CD4-positive, alpha-beta T cell (primary cell): ENCODE results near the gene XPO1. TPM values are rescaled to one million over a fixed set of nuclear protein-coding genes. Genes with fewer than 3 reads are reported as not detected.

ENCODE experiments used
- ATAC-seq: fragments of 200-7000 bp; cut with Tn5 transposase; one replicate; pipeline ENCODE4 v1.10.0; 2022; ENCODE audit warnings: mild to moderate bottlenecking; ENCODE audit not compliant: poor library complexity
- CTCF ChIA-PET: fragments of 350-600 bp; sonication (Branson Sonifier 250); formaldehyde crosslinking; loops from one replicate; lab custom pipeline; 2021; ENCODE audit warnings: antibody characterized with exemption, inconsistent platforms; lab: Charles Lee
- POLR2A ChIA-PET: fragments of 350-600 bp; sonication (Branson Sonifier 250); formaldehyde crosslinking; loops from one replicate; lab custom pipeline; 2021; ENCODE audit warnings: antibody characterized with exemption, inconsistent platforms; lab: Charles Lee
- DNase-seq, 14 experiments: peaks; one replicate each; pipeline ENCODE4 v3.0.0-alpha.2; 2013 to 2020; ENCODE audit warnings: mixed read lengths in 2 of 14
- H3K27ac ChIP-seq, 2 donors: one replicate each; pipeline versions ENCODE4 v1.5.1 to v1.7.0; 2013; ENCODE audit warnings: low read length in 2 of 2, low read depth in 1 of 2, mild to moderate bottlenecking in 1 of 2
- H3K27me3 ChIP-seq, 2 experiments: 1 replicate in 1 of 2; 2 replicates in 1 of 2; pipeline versions ENCODE4 v1.6.1 to v1.7.0; 2013; ENCODE audit warnings: low read length in 2 of 2, control low read depth in 1 of 2, mild to moderate bottlenecking in 1 of 2, moderate library complexity in 1 of 2; ENCODE audit not compliant: insufficient read depth in 2 of 2, control insufficient read depth in 1 of 2
- H3K36me3 ChIP-seq: one replicate; pipeline ENCODE4 v1.6.1; 2013; ENCODE audit warnings: low read length, control low read depth; ENCODE audit not compliant: insufficient read depth
- H3K4me1 ChIP-seq: one replicate; pipeline ENCODE4 v1.6.1; 2013; ENCODE audit warnings: low read length, control low read depth; ENCODE audit not compliant: insufficient read depth
- H3K4me3 ChIP-seq: one replicate; pipeline ENCODE4 v1.5.1; 2013; ENCODE audit warnings: mild to moderate bottlenecking, low read length, moderate library complexity
- H3K9me3 ChIP-seq, 2 experiments: 1 replicate in 1 of 2; 2 replicates in 1 of 2; pipeline versions ENCODE4 v1.6.1 to v1.7.0; 2013; ENCODE audit warnings: low read length in 2 of 2, mild to moderate bottlenecking in 2 of 2, control low read depth in 1 of 2, moderate library complexity in 1 of 2; ENCODE audit not compliant: control insufficient read depth in 1 of 2, insufficient read depth in 1 of 2
- H3K27ac Mint-ChIP-seq: one replicate; pipeline ENCODE4 v1.8.0; 2020; ENCODE audit warnings: mixed read lengths
- H3K27me3 Mint-ChIP-seq: one replicate; pipeline ENCODE4 v1.8.0; 2021; ENCODE audit warnings: mixed read lengths
- H3K36me3 Mint-ChIP-seq: one replicate; pipeline ENCODE4 v1.8.0; 2021; ENCODE audit warnings: low read depth, mixed read lengths
- H3K4me1 Mint-ChIP-seq: one replicate; pipeline ENCODE4 v1.8.0; 2021; ENCODE audit warnings: low read depth, mixed read lengths
- H3K4me3 Mint-ChIP-seq: one replicate; pipeline ENCODE4 v1.8.0; 2020; ENCODE audit warnings: mild to moderate bottlenecking, mixed read lengths
- H3K9me3 Mint-ChIP-seq: one replicate; pipeline ENCODE4 v1.8.0; 2020; ENCODE audit warnings: mixed read lengths
- CTCF ChIP-seq: fragments of 200-600 bp; IDR thresholded peaks from one replicate; pipeline ENCODE4 v1.8.0; 2022; ENCODE audit warnings: antibody characterized with exemption, mild to moderate bottlenecking
- intact Hi-C, 2 experiments: fragments of 100-400 bp; cut with DNase I in 1 of 2; cut with micrococcal nuclease in 1 of 2; formaldehyde crosslinking; loops; one replicate each; pipeline versions ENCODE4 v1.15.1 to v1.9.0; 2023 to 2025; cut with DNase I, micrococcal nuclease
- total RNA-seq, 174 experiments: library from RNA in 2 of 174; stranded (reverse) in 2 of 174; gene quantifications; one replicate each; pipeline ENCODE4 v1.2.3 and lab custom pipeline; 2021 to 2026

The XPO1 gene
- total RNA-seq, 2 experiments from 2014 or later: 111 to 118 TPM

GRCh38 chr2:61434314-61434713 lies 103.8 kb downstream of the XPO1 start:
- POLR2A ChIA-PET: no interaction called here
- H3K4me1 Mint-ChIP-seq: peaks cover 66% of the 10 kb centered on the region
- DNase-seq: peak in 1 of 14 experiments; percentile 12
- H3K27me3 Mint-ChIP-seq: no peaks in the 10 kb centered on the region
- peak overlapping the region; percentile 34 for H3K4me3 Mint-ChIP-seq
- no peak for TF ChIP-seq CTCF
- Histone ChIP-seq H3K4me3 (no peak overlapping the region), H3K27me3 (no peaks in the 10 kb centered on the region), H3K9me3 (peaks cover 4 to 19% of the 10 kb centered on the region in 2 experiments), H3K4me1 (peaks cover 40% of the 10 kb centered on the region), H3K36me3 (no peaks in the 10 kb centered on the region), H3K27ac (no peak overlapping the region)
- H3K9me3 Mint-ChIP-seq: peaks cover 12% of the 10 kb centered on the region
- H3K27ac Mint-ChIP-seq: peak overlapping the region; percentile 38
- ATAC-seq: no peak
- H3K36me3 Mint-ChIP-seq: peaks cover 36% of the 10 kb centered on the region
- intact Hi-C loops: no loop called here
- CTCF ChIA-PET: no interaction called here

GRCh38 chr2:61433606-61434005 lies 104.5 kb downstream of the XPO1 start:
- Histone ChIP-seq H3K27ac (no peak overlapping the region), H3K36me3 (no peaks in the 10 kb centered on the region), H3K9me3 (peaks cover 4 to 16% of the 10 kb centered on the region in 2 experiments), H3K4me3 (no peak overlapping the region), H3K4me1 (peaks cover 35% of the 10 kb centered on the region), H3K27me3 (no peaks in the 10 kb centered on the region)
- DNase-seq (no peak), ATAC-seq (no peak)
- TF ChIP-seq CTCF: no peak
- Mint-ChIP-seq H3K27me3 (no peaks in the 10 kb centered on the region), H3K4me3 (no peak overlapping the region), H3K36me3 (peaks cover 29% of the 10 kb centered on the region), H3K4me1 (peaks cover 64% of the 10 kb centered on the region), H3K27ac (peak overlapping the region; percentile 38), H3K9me3 (peaks cover 12% of the 10 kb centered on the region)
- POLR2A ChIA-PET: no interaction called here
- intact Hi-C loops: no loop called here
- CTCF ChIA-PET: no interaction called here

GRCh38 chr2:61432990-61433389 lies 105.2 kb downstream of the XPO1 start:
- intact Hi-C loops: no loop called here
- H3K4me3 ChIP-seq: no peak overlapping the region
- POLR2A ChIA-PET: no interaction called here

More at GRCh38 chr2:61432990-61433389, 105.2 kb downstream of the XPO1 start:
- H3K27ac Mint-ChIP-seq: peak overlapping the region; percentile 18
- CTCF ChIA-PET: no interaction called here
- DNase-seq: no peak
- H3K36me3 Mint-ChIP-seq: peaks cover 23% of the 10 kb centered on the region
- no peaks in the 10 kb centered on the region for H3K27me3 Mint-ChIP-seq
- ATAC-seq: no peak
- H3K4me1 Mint-ChIP-seq: peaks cover 63% of the 10 kb centered on the region
- no peaks in the 10 kb centered on the region for H3K27me3 ChIP-seq
- no peaks in the 10 kb centered on the region for H3K36me3 ChIP-seq
- TF ChIP-seq CTCF: no peak
- peaks cover 11% of the 10 kb centered on the region for H3K9me3 Mint-ChIP-seq
- no peak overlapping the region for H3K4me3 Mint-ChIP-seq
- H3K4me1 ChIP-seq: peaks cover 35% of the 10 kb centered on the region
- H3K27ac ChIP-seq: no peak overlapping the region
- H3K9me3 ChIP-seq: peaks cover 4 to 12% of the 10 kb centered on the region in 2 experiments
